Suprapubic skin (tissue), 4 donors: Measurements from ENCODE around the gene TBC1D14. TPM values are rescaled to one million over a fixed set of nuclear protein-coding genes. Genes with fewer than 3 reads are reported as not detected.

Experiments used
- DNase-seq, 2 donors: peaks; one replicate each; pipeline ENCODE4 v3.0.0-alpha.2; 2019; ENCODE audit warnings: low spot score in 2 of 2
- H3K27ac ChIP-seq: fragments of 200-600 bp; sonication (generic); one replicate; pipeline ENCODE4 v1.5.1; 2019
- H3K27me3 ChIP-seq: fragments of 200-600 bp; sonication (generic); one replicate; pipeline ENCODE4 v1.5.1; 2019
- H3K36me3 ChIP-seq: fragments of 200-600 bp; sonication (generic); one replicate; pipeline ENCODE4 v1.5.1; 2019
- H3K4me1 ChIP-seq: fragments of 200-600 bp; sonication (generic); one replicate; pipeline ENCODE4 v1.5.1; 2019
- H3K4me3 ChIP-seq: fragments of 200-600 bp; sonication (generic); one replicate; pipeline ENCODE4 v1.5.1; 2019; ENCODE audit warnings: mild to moderate bottlenecking
- H3K9me3 ChIP-seq: fragments of 200-600 bp; sonication (generic); one replicate; pipeline ENCODE4 v1.5.1; 2019
- EP300 ChIP-seq: sonication (generic); formaldehyde crosslinking; IDR thresholded peaks from one replicate; pipeline ENCODE4 v1.6.1; 2017; ENCODE audit warnings: antibody characterized with exemption
- POLR2A ChIP-seq, 2 donors: fragments of 450-650 bp; IDR thresholded peaks; one replicate each; pipeline ENCODE4 v1.6.1; 2017; ENCODE audit warnings: antibody characterized with exemption in 2 of 2, mild to moderate bottlenecking in 2 of 2, moderate library complexity in 2 of 2
- POLR2AphosphoS5 ChIP-seq, 3 donors: sonication (generic); formaldehyde crosslinking; IDR thresholded peaks; one replicate each; pipeline ENCODE4 v1.6.1; 2017; ENCODE audit warnings: antibody characterized with exemption in 3 of 3
- WGBS: methylation state at CpG from one replicate; pipeline ENCODE4 v1.1.5; 2018; 5-methylcytosine and 5-hydroxymethylcytosine counted together
- total RNA-seq, 4 donors: library from RNA; depleted of rRNA; stranded (reverse); fragments of >200 nt; gene quantifications; one replicate each; pipeline ENCODE4 v1.1.0, GENCODE V29; 2016
- TF ChIP-seq, protein P1 (sequence below), 2 donors: fragments of 200-600 bp in 1 of 2; fragments of 450-650 bp in 1 of 2; sonication (generic) in 1 of 2; IDR thresholded peaks; one replicate each; pipeline ENCODE4 v1.5.1; 2016 to 2019; ENCODE audit warnings: antibody characterized with exemption in 2 of 2, mild to moderate bottlenecking in 1 of 2, moderate library complexity in 1 of 2

TBC1D14 gene
- total RNA-seq, 4 donors from 2014 or later: 55.0 to 111 (median 97.9) TPM

- peaks cover 4% of the 10 kb centered on the region for H3K36me3 ChIP-seq
- DNase-seq: no peak
- TF ChIP-seq POLR2A (IDR thresholded peaks at IDR 0.05): no peak
- TF ChIP-seq, protein P1, sequence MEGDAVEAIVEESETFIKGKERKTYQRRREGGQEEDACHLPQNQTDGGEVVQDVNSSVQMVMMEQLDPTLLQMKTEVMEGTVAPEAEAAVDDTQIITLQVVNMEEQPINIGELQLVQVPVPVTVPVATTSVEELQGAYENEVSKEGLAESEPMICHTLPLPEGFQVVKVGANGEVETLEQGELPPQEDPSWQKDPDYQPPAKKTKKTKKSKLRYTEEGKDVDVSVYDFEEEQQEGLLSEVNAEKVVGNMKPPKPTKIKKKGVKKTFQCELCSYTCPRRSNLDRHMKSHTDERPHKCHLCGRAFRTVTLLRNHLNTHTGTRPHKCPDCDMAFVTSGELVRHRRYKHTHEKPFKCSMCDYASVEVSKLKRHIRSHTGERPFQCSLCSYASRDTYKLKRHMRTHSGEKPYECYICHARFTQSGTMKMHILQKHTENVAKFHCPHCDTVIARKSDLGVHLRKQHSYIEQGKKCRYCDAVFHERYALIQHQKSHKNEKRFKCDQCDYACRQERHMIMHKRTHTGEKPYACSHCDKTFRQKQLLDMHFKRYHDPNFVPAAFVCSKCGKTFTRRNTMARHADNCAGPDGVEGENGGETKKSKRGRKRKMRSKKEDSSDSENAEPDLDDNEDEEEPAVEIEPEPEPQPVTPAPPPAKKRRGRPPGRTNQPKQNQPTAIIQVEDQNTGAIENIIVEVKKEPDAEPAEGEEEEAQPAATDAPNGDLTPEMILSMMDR (IDR thresholded peaks at IDR 0.05): no peak
- no peak for TF ChIP-seq POLR2AphosphoS5 (IDR thresholded peaks at IDR 0.05)
- no peak for TF ChIP-seq EP300
- no peaks in the 10 kb centered on the region for H3K27me3 ChIP-seq
- peak overlapping the region; percentile 92 for H3K27ac ChIP-seq
- peaks cover 48% of the 10 kb centered on the region for H3K4me1 ChIP-seq
- H3K9me3 ChIP-seq: no peaks in the 10 kb centered on the region
- H3K4me3 ChIP-seq: peak overlapping the region; percentile 91
- 59% methylated on average over 8 of the region's 8 CpGs for WGBS
Observed at GRCh38 chr4:7045553-7045952, 135.9 kb downstream of the TBC1D14 start.

GRCh38 chr4:7045961-7046921, 136.6 kb downstream of the TBC1D14 start:
- Histone ChIP-seq H3K4me1 (peaks cover 46% of the 10 kb centered on the region), H3K4me3 (peak overlapping the region; percentile 15), H3K27ac (peak overlapping the region; percentile 92), H3K36me3 (peaks cover 4% of the 10 kb centered on the region), H3K27me3 (no peaks in the 10 kb centered on the region), H3K9me3 (no peaks in the 10 kb centered on the region)
- 71% methylated on average over 22 of the region's 23 CpGs for WGBS
- TF ChIP-seq POLR2A (IDR thresholded peaks at IDR 0.05) (no peak), EP300 (no peak), POLR2AphosphoS5 (IDR thresholded peaks at IDR 0.05) (no peak)
- TF ChIP-seq, protein P1 (IDR thresholded peaks at IDR 0.05): no peak
- DNase-seq: no peak

GRCh38 chr4:7046971-7047370, 137.3 kb downstream of the TBC1D14 start:
- WGBS: 79% methylated on average over 9 of the region's 9 CpGs
- DNase-seq: no peak
- H3K4me1 ChIP-seq: peaks cover 40% of the 10 kb centered on the region

DNA sequence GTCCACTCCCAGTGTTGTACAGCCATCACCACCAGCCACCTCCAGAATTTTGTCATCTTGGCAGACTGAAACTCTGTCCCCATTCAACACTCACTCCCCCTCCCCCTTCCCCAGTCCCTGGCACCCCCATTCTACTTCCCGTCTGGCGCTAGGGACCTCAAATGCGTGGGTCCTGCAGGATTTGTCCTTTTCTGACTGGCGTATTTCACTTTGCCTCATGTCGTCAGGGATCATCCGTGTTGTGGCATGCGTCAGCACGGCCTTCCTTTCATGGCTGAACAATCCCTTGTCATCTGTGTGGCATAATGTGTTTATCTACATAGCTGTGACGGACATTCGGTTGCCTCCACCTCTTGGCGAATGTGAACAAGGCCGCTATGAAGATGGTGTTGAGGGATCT, 139.0 kb downstream of the TBC1D14 start:
- no peaks in the 10 kb centered on the region for H3K9me3 ChIP-seq
- no peak overlapping the region for H3K27ac ChIP-seq
- 97% methylated on average over 12 of the region's 12 CpGs for WGBS
- H3K36me3 ChIP-seq: peaks cover 8% of the 10 kb centered on the region
- no peak for DNase-seq
- H3K4me1 ChIP-seq: peaks cover 51% of the 10 kb centered on the region
- H3K27me3 ChIP-seq: no peaks in the 10 kb centered on the region
- TF ChIP-seq POLR2A (IDR thresholded peaks at IDR 0.05): no peak
- no peak for TF ChIP-seq EP300
- TF ChIP-seq POLR2AphosphoS5 (IDR thresholded peaks at IDR 0.05): no peak
- TF ChIP-seq, protein P1 (IDR thresholded peaks at IDR 0.05): no peak
- H3K4me3 ChIP-seq: no peak overlapping the region

More at GRCh38 chr4:7046971-7047370, 137.3 kb downstream of the TBC1D14 start:
- Histone ChIP-seq H3K9me3 (no peaks in the 10 kb centered on the region), H3K27me3 (no peaks in the 10 kb centered on the region), H3K27ac (no peak overlapping the region), H3K4me3 (no peak overlapping the region), H3K36me3 (peaks cover 6% of the 10 kb centered on the region)
- TF ChIP-seq POLR2A (IDR thresholded peaks at IDR 0.05): no peak
- TF ChIP-seq POLR2AphosphoS5 (IDR thresholded peaks at IDR 0.05): no peak
- TF ChIP-seq, protein P1 (IDR thresholded peaks at IDR 0.05): no peak
- no peak for TF ChIP-seq EP300

GRCh38 chr4:7049295-7049694, 139.7 kb downstream of the TBC1D14 start:
- DNase-seq: no peak
- H3K4me1 ChIP-seq: peaks cover 48% of the 10 kb centered on the region
- 97% methylated on average over 4 of the region's 4 CpGs for WGBS
- H3K9me3 ChIP-seq: no peaks in the 10 kb centered on the region
- H3K27ac ChIP-seq: no peak overlapping the region
- peaks cover 13% of the 10 kb centered on the region for H3K36me3 ChIP-seq
- no peaks in the 10 kb centered on the region for H3K27me3 ChIP-seq
- H3K4me3 ChIP-seq: no peak overlapping the region
- TF ChIP-seq POLR2AphosphoS5 (IDR thresholded peaks at IDR 0.05): no peak
- no peak for TF ChIP-seq EP300
- TF ChIP-seq, protein P1 (IDR thresholded peaks at IDR 0.05): no peak
